Choroid plexus epithelial cell (primary cell): ENCODE results near the gene GNL3L.
"Not testable (repeated sequence)": the region's sequence is repeated elsewhere in the genome, so short reads cannot be mapped to it uniquely, and the experiment has no call there.

Experiments used
- DNase-seq: peaks from one replicate; pipeline ENCODE4 v3.0.0-alpha.2; 2010; ENCODE audit warnings: low read depth
- H3K4me3 ChIP-seq: 2 replicates; pipeline ENCODE4 v1.5.1; 2011; ENCODE audit warnings: low read depth, mild to moderate bottlenecking, control low read depth, low read length, moderate library complexity
- TF ChIP-seq, protein P1 (sequence below): conservative IDR thresholded peaks from 2 replicates; pipeline ENCODE4 v1.5.1; 2011; ENCODE audit warnings: low read depth, mild to moderate bottlenecking, control low read depth, inconsistent platforms, low read length, moderate library complexity

Gene GNL3L, protein sequence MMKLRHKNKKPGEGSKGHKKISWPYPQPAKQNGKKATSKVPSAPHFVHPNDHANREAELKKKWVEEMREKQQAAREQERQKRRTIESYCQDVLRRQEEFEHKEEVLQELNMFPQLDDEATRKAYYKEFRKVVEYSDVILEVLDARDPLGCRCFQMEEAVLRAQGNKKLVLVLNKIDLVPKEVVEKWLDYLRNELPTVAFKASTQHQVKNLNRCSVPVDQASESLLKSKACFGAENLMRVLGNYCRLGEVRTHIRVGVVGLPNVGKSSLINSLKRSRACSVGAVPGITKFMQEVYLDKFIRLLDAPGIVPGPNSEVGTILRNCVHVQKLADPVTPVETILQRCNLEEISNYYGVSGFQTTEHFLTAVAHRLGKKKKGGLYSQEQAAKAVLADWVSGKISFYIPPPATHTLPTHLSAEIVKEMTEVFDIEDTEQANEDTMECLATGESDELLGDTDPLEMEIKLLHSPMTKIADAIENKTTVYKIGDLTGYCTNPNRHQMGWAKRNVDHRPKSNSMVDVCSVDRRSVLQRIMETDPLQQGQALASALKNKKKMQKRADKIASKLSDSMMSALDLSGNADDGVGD

DNA sequence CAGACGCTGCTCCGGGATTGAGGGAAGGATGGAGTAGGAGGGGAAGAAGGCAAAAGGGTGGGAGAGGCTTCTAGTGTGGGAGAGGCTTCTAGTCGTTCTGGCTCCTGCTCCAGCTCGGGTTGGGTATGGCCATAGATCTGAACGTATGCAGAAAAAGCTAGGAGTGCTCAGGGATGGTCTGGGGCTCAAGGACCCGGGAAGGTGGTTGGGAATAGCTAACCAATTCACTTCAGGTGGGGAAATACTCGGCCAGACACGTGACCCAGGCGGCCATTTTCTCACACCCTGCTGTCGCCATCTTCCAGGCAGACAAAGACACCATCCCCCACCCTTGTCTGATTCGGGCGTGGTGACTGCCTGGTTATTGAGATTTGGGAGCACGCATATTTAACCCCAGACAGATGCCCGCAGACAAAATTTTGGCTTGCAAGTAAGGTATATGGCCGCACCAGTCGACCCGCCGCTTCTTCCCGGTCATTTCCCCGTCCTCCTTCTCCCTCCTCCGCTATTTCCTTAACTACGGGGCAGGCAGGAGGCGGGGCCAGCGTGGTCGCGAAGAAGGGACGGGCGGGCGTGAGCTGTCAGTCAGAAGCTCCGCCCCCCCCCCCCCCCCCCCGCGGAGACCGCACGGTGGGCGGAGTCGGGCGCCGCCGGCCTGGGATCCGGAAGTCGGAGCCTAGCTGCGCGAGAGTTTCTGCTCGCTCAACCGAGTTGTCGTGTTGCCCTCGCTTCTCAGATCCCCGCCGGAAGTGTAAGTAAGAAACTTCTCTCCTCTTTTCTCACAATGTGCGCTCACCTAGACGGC is at the start of gene GNL3L:
Gene GNL3L, plus strand, starts transcription at position 668 of the 805 bp plus-strand sequence. CDS start 2,348 bp downstream, outside the sequence.
- peak within 1 kb of the TSS; percentile 77 for H3K4me3 ChIP-seq
- peak; percentile 89 for DNase-seq

DNA sequence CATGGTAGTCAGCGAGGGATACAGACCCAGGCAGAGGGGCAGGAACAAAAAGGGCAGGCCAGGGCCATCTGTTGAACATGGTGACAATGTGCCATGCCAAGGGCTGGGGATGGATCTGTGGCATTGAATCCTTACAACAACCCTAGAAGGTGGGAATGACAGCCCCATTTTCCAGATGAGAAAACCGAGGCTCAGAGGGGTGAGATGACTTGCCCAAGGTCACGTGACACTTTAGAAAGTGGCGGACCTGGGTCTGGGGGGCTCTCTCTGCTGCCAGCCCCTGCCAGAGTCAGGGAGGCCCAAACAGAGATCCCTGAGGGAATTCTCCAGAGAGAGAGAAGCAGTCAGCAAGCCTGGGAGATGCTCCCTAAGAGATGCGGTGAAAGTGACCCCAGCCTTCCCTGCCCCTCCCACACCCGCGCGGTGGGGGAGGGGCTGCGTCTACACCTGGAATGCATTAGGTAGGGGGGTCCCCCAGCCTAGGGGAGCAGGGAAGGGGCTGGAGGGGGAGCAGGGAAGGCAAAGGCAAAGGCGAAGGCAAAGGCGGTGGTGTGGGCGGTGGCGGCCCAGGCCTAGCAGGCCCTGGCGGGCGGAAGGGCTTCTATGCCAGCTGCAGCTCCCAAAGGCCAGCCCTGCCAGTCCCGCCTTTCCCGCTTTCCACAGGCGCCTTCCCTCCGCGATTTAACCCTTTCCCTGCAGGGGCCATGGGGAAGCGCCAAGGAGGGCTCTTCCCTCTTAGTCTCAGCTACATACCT is 47.0 kb upstream of the GNL3L start:
- DNase-seq, result no peak
- TF ChIP-seq, protein P1, sequence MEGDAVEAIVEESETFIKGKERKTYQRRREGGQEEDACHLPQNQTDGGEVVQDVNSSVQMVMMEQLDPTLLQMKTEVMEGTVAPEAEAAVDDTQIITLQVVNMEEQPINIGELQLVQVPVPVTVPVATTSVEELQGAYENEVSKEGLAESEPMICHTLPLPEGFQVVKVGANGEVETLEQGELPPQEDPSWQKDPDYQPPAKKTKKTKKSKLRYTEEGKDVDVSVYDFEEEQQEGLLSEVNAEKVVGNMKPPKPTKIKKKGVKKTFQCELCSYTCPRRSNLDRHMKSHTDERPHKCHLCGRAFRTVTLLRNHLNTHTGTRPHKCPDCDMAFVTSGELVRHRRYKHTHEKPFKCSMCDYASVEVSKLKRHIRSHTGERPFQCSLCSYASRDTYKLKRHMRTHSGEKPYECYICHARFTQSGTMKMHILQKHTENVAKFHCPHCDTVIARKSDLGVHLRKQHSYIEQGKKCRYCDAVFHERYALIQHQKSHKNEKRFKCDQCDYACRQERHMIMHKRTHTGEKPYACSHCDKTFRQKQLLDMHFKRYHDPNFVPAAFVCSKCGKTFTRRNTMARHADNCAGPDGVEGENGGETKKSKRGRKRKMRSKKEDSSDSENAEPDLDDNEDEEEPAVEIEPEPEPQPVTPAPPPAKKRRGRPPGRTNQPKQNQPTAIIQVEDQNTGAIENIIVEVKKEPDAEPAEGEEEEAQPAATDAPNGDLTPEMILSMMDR, result no peak
- H3K4me3 ChIP-seq, result no peak overlapping the region

More for the DNA sequence above, at the start of gene GNL3L:
- TF ChIP-seq, protein P1, result no peak

DNA sequence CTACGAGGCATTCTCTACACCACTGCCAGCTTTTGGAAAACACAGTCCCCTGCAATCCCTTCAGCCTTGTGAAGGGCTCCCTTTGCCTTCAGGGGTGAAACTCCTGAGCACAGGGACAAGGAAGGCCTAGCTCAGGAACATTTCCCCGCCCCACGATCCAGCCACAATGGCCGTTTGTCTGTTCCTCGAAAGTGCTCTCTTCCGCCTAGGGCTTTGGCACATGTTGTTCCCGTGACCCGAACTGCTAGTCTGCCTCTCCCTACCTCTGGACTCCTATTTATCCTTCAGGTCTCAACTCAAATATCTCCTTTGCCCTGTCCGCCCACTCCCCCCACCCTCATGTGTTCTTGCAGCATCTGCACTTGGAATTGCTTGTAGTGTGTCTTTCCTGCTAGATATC is 46.1 kb upstream of the GNL3L start:
- TF ChIP-seq, protein P1, result no peak
- no peak overlapping the region for H3K4me3 ChIP-seq
- no peak for DNase-seq

DNA sequence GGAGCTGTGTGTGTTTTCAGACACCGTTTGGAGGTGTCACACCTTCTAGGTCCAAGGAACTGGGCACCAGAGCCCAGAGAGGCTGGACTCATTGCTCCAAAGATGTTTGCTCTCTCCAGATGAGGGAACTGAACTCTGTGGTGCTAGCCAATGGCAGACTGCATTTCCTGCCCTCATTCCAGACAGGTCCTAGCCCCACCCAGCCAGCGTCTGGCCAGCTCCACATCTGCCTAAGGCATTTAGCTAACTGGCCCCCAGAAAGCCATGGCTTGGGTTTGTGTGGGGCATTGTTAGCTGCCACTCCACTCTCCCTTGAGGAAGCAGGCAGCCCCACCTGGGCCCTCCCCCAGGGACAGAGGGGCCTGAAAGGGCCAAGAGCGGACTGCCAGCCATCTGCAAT is 45.4 kb upstream of the GNL3L start:
- TF ChIP-seq, protein P1, result no peak
- DNase-seq, result no peak
- no peak overlapping the region for H3K4me3 ChIP-seq

DNA sequence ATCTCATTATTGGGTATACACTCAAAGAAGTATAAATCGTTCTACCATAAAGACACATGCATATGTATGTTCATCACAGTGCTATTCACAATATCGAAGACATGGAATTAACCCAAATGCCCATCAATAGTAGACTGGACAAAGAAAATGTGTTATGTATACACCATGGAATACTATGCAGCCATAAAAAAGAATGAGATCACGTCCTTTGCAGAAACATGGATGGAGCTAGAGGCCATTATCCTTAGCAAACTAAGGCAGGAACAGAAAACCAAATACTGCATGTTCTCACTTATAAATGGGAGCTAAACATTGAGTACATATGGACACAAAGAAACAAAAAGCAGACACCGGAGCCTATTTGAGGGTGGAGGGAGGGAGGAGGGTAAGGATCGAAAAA is 40.2 kb upstream of the GNL3L start:
- not testable (repeated sequence) for H3K4me3 ChIP-seq, DNase-seq

DNA sequence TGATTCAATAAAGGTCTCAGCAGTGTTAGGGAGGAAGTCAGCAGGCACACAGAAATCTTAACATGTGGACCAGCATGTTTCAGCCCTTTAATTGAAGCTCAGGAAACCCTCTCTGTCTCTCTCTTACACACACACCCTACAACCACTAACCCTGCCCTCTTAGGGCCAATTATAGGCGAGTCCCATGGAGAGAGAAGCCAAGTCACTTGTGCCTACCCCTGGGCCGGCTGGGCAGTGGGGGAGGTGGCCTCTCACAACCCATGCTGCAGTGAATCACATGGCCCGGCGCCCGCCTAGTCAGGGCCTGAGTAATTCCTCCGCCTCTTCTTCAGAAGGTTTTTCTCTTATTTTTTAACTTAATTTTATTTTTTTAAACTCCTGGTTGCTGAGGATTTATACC is 37.7 kb upstream of the GNL3L start:
- peak; percentile 65 for DNase-seq
- TF ChIP-seq, protein P1, result no peak
- no peak overlapping the region for H3K4me3 ChIP-seq
